Stimulated activated CD8-positive, alpha-beta memory T cell treated with anti-CD3 and anti-CD28 coated beads, Interleukin-12 subunit alpha, Interleukin-12 subunit beta, amount 100 ng/mL, for 1 hour (primary cell): Measurements from ENCODE around the gene PGAP1.

Source experiments
- DNase-seq: peaks from one replicate; pipeline ENCODE4 v3.0.0-alpha.2; 2020; ENCODE audit warnings: low read depth

PGAP1 gene, protein sequence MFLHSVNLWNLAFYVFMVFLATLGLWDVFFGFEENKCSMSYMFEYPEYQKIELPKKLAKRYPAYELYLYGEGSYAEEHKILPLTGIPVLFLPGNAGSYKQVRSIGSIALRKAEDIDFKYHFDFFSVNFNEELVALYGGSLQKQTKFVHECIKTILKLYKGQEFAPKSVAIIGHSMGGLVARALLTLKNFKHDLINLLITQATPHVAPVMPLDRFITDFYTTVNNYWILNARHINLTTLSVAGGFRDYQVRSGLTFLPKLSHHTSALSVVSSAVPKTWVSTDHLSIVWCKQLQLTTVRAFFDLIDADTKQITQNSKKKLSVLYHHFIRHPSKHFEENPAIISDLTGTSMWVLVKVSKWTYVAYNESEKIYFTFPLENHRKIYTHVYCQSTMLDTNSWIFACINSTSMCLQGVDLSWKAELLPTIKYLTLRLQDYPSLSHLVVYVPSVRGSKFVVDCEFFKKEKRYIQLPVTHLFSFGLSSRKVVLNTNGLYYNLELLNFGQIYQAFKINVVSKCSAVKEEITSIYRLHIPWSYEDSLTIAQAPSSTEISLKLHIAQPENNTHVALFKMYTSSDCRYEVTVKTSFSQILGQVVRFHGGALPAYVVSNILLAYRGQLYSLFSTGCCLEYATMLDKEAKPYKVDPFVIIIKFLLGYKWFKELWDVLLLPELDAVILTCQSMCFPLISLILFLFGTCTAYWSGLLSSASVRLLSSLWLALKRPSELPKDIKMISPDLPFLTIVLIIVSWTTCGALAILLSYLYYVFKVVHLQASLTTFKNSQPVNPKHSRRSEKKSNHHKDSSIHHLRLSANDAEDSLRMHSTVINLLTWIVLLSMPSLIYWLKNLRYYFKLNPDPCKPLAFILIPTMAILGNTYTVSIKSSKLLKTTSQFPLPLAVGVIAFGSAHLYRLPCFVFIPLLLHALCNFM

GRCh38 chr2:196926562-196927375 lies at the start of gene PGAP1:
PGAP1 (minus strand) TSS chr2:196926707; CDS start chr2:196926616, 91 bp downstream.
- peak; percentile 65 for DNase-seq

GRCh38 chr2:196974970-196975369 lies 48.5 kb upstream of the PGAP1 start:
- no peak for DNase-seq

GRCh38 chr2:196971574-196972279 lies 45.2 kb upstream of the PGAP1 start:
- DNase-seq, result no peak

DNA sequence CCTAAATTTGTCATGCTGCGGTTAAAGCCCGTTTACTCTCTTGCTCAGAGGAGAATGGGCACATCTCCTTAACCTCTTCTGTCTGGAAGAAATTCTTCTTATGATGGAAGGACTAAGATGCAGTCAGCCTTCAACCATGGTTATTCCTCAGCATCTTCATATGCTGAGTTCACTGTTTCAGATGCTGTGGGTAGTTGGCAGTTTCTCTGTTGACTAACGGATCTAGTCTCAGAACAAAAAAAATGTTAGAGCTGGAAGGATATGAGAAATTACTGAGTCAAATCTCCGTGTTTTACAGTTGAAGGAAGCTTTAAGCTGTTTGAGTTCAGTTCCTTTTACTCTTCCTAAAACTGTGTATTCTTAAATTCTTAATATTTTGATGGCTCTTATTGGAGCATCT lies 43.6 kb upstream of the PGAP1 start:
- DNase-seq, result no peak

GRCh38 chr2:196968516-196968915 lies 42.0 kb upstream of the PGAP1 start:
- DNase-seq, result no peak

DNA sequence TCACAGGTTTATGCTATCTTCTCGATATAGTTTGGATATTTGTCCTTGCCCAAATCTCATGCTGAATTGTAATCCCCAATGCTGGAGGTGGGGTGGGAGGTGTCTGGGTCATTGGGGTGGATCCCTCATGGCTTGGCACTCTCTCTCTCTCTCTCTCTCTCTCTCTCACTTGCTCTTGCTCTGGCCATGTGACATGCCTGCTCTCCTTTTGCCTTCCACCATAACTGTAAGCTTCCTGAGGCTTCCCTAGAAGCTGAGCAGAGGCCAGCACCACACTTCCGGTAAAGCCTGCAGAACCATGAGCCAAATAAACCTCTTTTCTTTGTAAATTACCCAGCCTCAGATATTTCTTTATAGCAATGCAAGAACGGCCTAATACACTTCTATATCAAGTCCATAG lies 41.3 kb upstream of the PGAP1 start:
- no peak for DNase-seq

DNA sequence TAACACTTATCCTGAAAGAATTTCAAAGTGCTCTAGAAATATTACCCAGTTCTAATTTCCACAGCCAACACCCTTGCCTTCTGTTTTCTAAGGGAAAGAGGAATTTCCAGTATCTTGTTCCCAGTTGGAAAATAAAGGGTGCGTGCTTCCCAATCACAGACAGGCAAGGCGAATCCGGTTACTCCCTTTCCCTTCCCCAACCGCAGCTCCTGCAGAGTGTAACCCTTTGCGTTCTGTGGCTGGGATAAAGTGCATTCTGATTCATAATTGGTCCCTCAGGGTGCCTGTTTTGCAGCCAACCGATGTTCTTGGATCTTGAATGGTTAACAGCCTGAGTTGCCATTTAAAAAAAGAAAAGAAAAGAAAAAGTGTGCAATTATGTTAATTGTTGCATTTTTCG lies 40.6 kb upstream of the PGAP1 start:
- DNase-seq, result no peak

DNA sequence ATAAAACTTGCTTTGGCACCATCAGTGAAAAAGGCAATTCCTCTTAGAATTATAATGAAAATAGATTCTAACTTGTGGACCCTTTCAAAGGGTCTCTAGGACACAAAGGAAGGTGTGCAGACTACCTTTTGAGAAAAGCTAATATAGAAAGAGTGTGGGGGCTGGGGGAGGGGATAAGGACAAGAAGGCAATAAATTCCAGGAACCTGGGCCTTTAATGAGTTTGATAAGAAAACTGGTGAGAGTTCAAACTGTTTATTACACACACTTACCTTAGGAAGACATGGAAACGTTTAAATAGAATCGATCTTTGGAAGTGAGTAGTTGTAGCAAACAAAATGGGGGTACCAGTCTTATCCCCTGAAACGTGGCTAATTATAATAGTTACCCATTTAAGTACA lies 39.6 kb upstream of the PGAP1 start:
- DNase-seq, result no peak

GRCh38 chr2:196965651-196966050 lies 39.1 kb upstream of the PGAP1 start:
- no peak for DNase-seq

GRCh38 chr2:196963961-196964360 lies 37.5 kb upstream of the PGAP1 start:
- no peak for DNase-seq

- no peak for DNase-seq
These were observed 36.5 kb upstream of the PGAP1 start for GRCh38 chr2:196963043-196963442.

- DNase-seq, result no peak
These were observed 35.8 kb upstream of the PGAP1 start for GRCh38 chr2:196962325-196962724.

DNA sequence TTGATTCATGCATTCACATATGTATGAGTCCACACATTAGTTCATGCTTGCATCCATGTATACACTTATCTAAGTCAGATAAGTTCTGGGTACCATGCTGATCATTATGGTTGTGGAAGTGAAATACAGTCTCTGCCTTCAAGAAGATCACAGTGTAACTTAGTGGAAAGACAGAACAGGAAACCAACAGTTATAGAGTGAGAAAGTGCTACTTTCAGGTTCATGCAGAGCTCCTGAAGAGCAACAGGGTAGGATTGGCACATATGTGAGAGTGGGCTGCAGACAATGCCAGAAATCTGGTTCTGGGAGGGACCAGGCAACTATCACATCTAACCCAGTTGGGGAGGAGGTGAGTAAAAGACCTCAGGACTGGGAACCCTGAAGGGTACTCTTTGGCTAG lies 35.4 kb upstream of the PGAP1 start:
- DNase-seq, result no peak

- DNase-seq, result no peak
These were observed 33.3 kb upstream of the PGAP1 start for GRCh38 chr2:196959734-196960338.

- DNase-seq, result no peak
These were observed 32.8 kb upstream of the PGAP1 start for GRCh38 chr2:196959281-196959680.

GRCh38 chr2:196957881-196958525 lies 31.5 kb upstream of the PGAP1 start:
- no peak for DNase-seq

DNA sequence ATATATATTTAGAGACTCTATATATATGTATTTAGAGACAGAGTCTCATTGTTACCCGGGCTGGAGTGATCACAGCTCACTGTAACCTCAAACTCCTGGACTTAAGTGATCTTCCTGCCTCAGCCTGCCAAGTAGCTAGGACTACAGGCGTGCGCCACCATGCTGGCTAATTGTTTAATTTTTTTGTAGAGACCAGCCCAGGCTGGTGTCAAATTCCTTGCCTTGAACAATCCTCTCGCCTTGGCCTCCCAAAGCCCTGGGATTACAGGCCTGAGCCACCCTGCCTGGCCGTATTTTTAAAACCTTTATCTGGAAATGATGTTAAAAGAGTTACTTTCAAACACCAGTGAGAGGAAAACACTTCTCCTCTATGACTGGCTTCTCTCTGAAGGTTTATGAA lies 30.9 kb upstream of the PGAP1 start:
- no peak for DNase-seq

- no peak for DNase-seq
These were observed 29.6 kb upstream of the PGAP1 start for GRCh38 chr2:196956069-196956468.

DNA sequence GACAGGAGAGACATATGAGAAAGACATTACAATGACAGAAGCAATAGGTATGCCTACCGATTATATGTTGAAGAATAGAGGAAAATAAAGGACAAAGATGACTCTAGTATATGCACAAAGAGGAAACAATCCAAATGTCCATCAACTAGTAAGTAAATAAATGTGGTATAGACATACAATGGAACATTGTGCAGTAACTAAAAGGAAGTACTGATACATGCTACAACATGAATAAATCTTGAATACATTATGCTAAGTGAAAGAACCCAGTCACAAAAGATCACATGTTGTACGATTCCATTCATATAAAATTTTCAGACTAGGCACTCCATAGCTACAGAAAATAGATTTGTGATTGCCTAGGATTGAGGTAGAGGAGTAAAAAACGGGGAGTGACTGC lies 28.5 kb upstream of the PGAP1 start:
- DNase-seq, result no peak

GRCh38 chr2:196954001-196954400 lies 27.5 kb upstream of the PGAP1 start:
- DNase-seq, result no peak

DNA sequence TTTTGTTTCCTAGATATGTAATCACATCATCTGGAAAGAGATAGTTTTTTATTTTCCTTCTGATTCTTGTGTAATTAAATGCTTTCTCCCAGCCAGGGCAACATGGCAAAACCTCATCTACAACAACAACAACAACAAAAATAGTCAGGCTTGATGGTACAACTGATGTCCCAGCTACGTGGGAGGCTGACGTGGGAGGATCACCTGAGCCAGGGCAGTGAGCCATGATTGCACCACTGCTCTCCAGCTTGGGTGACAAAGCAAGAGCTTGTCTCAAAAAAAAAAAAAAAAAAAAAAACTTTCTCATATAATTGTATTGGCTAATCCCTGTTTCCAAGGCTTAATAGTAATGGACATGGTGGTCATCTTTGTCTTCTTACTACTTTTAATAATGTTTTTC lies 26.4 kb upstream of the PGAP1 start:
- no peak for DNase-seq
